ENCODE measurements around the gene GAL3ST2.

GRCh38 chr2:241846406-241846805, 69.8 kb downstream of the GAL3ST2 start:
- TF ChIP-seq CTCF (conservative IDR thresholded peaks at IDR 0.05; ENCODE audit: low read length) = no peak
- no peak for TF ChIP-seq EZH2phosphoT487 (IDR thresholded peaks at IDR 0.05; ENCODE audit: borderline replicate concordance, low read depth, low read length)
